Natural killer cell (primary cell): ENCODE results near the gene CYP39A1. TPM values are rescaled to one million over a fixed set of nuclear protein-coding genes. Genes with fewer than 3 reads are reported as not detected.

ENCODE experiments used
- ATAC-seq, 3 donors: fragments of 150-1000 bp in 2 of 3; fragments of 200-7000 bp in 1 of 3; cut with Tn5 transposase; 1 replicate in 1 of 3; 2 replicates in 2 of 3; pipeline ENCODE4 v1.10.0; 2021; ENCODE audit warnings: mild to moderate bottlenecking in 2 of 3, moderate library complexity in 2 of 3
- DNase-seq, 2 donors: peaks; one replicate each; pipeline versions ENCODE4 v3.0.0 to v3.0.0-alpha.2; 2013 to 2021; ENCODE audit warnings: mixed read lengths in 1 of 2
- H3K27ac ChIP-seq: one replicate; pipeline ENCODE4 v1.5.1; 2013; ENCODE audit warnings: mild to moderate bottlenecking, low read length
- H3K27me3 ChIP-seq: one replicate; pipeline ENCODE4 v1.6.1; 2013; ENCODE audit warnings: low read length; ENCODE audit not compliant: control insufficient read depth, insufficient read depth
- H3K36me3 ChIP-seq: one replicate; pipeline ENCODE4 v1.6.1; 2013; ENCODE audit warnings: low read length; ENCODE audit not compliant: control insufficient read depth, insufficient read depth
- H3K4me1 ChIP-seq: one replicate; pipeline ENCODE4 v1.6.1; 2013; ENCODE audit warnings: low read length; ENCODE audit not compliant: control insufficient read depth, insufficient read depth
- H3K4me3 ChIP-seq: one replicate; pipeline ENCODE4 v1.5.1; 2013; ENCODE audit warnings: low read length
- H3K9me3 ChIP-seq: one replicate; pipeline ENCODE4 v1.6.1; 2013; ENCODE audit warnings: low read length; ENCODE audit not compliant: control insufficient read depth, insufficient read depth
- H3K27ac Mint-ChIP-seq, 2 donors: one replicate each; pipeline ENCODE4 v1.8.0; 2022; ENCODE audit warnings: mild to moderate bottlenecking in 2 of 2, mixed read lengths in 2 of 2, moderate library complexity in 1 of 2
- H3K27me3 Mint-ChIP-seq, 2 donors: one replicate each; pipeline ENCODE4 v1.8.0; 2022; ENCODE audit warnings: low read depth in 2 of 2, mixed read lengths in 2 of 2
- H3K36me3 Mint-ChIP-seq: one replicate; pipeline ENCODE4 v1.8.0; 2022; ENCODE audit warnings: mixed read lengths
- H3K4me1 Mint-ChIP-seq, 2 donors: one replicate each; pipeline ENCODE4 v1.8.0; 2022; ENCODE audit warnings: mixed read lengths in 2 of 2
- H3K4me3 Mint-ChIP-seq: one replicate; pipeline ENCODE4 v1.8.0; 2022; ENCODE audit warnings: mild to moderate bottlenecking, moderate library complexity, mixed read lengths
- H3K9me3 Mint-ChIP-seq, 2 donors: one replicate each; pipeline ENCODE4 v1.8.0; 2022; ENCODE audit warnings: mixed read lengths in 2 of 2
- CTCF ChIP-seq: fragments of 200-600 bp; IDR thresholded peaks from one replicate; pipeline ENCODE4 v1.8.0; 2022; ENCODE audit warnings: antibody characterized with exemption
- WGBS: methylation state at CpG from one replicate; pipeline ENCODE4 v1.1.7; 2013; ENCODE audit warnings: missing lambda C conversion rate; ENCODE audit not compliant: insufficient coverage; 5-methylcytosine and 5-hydroxymethylcytosine counted together
- intact Hi-C: fragments of 100-400 bp; cut with micrococcal nuclease; formaldehyde crosslinking; loops from one replicate; pipeline ENCODE4 v1.14.2; 2022
- total RNA-seq, 4 donors: library from RNA; stranded (reverse); fragments of 120-200 nt in 1 of 4; gene quantifications; one replicate each; pipeline versions ENCODE4 v1.2.3 to v1.2.4, GENCODE V29; 2013 to 2022

The CYP39A1 gene
- total RNA-seq, 3 donors from 2014 or later (not counting 1 experiment from before 2014, with no cell fraction given): not detected

GRCh38 chr6:46677314-46677654 lies 24.7 kb upstream of the CYP39A1 start:
- no peak overlapping the region for H3K27ac ChIP-seq
- no peak overlapping the region for H3K4me3 ChIP-seq
- WGBS: 92% methylated on average over 2 of the region's 4 CpGs
- Mint-ChIP-seq H3K4me1 (no peaks in the 10 kb centered on the region), H3K36me3 (no peaks in the 10 kb centered on the region), H3K9me3 (no peaks in the 10 kb centered on the region), H3K27me3 (peaks cover 5 to 24% of the 10 kb centered on the region in 2 donors), H3K27ac (no peak overlapping the region), H3K4me3 (no peak overlapping the region)
- no peak for TF ChIP-seq CTCF
- intact Hi-C loops: no loop called here
- H3K27me3 ChIP-seq: no peaks in the 10 kb centered on the region
- no peak for DNase-seq
- no peaks in the 10 kb centered on the region for H3K36me3 ChIP-seq
- no peak for ATAC-seq
- no peaks in the 10 kb centered on the region for H3K9me3 ChIP-seq
- H3K4me1 ChIP-seq: no peaks in the 10 kb centered on the region

GRCh38 chr6:46676604-46677313 lies 24.1 kb upstream of the CYP39A1 start:
- no peak for ATAC-seq
- no peak overlapping the region for H3K4me3 Mint-ChIP-seq
- H3K9me3 ChIP-seq: no peaks in the 10 kb centered on the region
- TF ChIP-seq CTCF: no peak
- H3K4me3 ChIP-seq: no peak overlapping the region
- intact Hi-C loops: no loop called here
- no peaks in the 10 kb centered on the region for H3K4me1 Mint-ChIP-seq
- no peaks in the 10 kb centered on the region for H3K4me1 ChIP-seq
- H3K27ac Mint-ChIP-seq: no peak overlapping the region
- WGBS: 94% methylated on average over 5 of the region's 6 CpGs
- H3K27ac ChIP-seq: no peak overlapping the region
- peaks cover 5 to 24% of the 10 kb centered on the region in 2 donors for H3K27me3 Mint-ChIP-seq
- H3K27me3 ChIP-seq: no peaks in the 10 kb centered on the region
- no peaks in the 10 kb centered on the region for H3K9me3 Mint-ChIP-seq
- no peaks in the 10 kb centered on the region for H3K36me3 ChIP-seq
- no peaks in the 10 kb centered on the region for H3K36me3 Mint-ChIP-seq
- DNase-seq: no peak

- Histone ChIP-seq H3K4me1 (no peaks in the 10 kb centered on the region), H3K36me3 (no peaks in the 10 kb centered on the region), H3K27me3 (no peaks in the 10 kb centered on the region), H3K27ac (no peak overlapping the region), H3K4me3 (no peak overlapping the region), H3K9me3 (no peaks in the 10 kb centered on the region)
- no peaks in the 10 kb centered on the region for H3K4me1 Mint-ChIP-seq
- no peak overlapping the region for H3K4me3 Mint-ChIP-seq
- ATAC-seq (no peak), DNase-seq (no peak)
- H3K36me3 Mint-ChIP-seq: no peaks in the 10 kb centered on the region
- TF ChIP-seq CTCF: no peak
- H3K27ac Mint-ChIP-seq: no peak overlapping the region
- peaks cover 0 to 12% of the 10 kb centered on the region in 2 donors for H3K27me3 Mint-ChIP-seq
- H3K9me3 Mint-ChIP-seq: no peaks in the 10 kb centered on the region
- intact Hi-C loops: no loop called here
- WGBS: 79% methylated on average over 1 of the region's 1 CpG
These were observed 21.8 kb upstream of the CYP39A1 start for GRCh38 chr6:46674410-46674809.

GRCh38 chr6:46667377-46667776 lies 14.8 kb upstream of the CYP39A1 start:
- H3K9me3 Mint-ChIP-seq: no peaks in the 10 kb centered on the region
- no peak overlapping the region for H3K4me3 Mint-ChIP-seq
- no peak for ATAC-seq

More at GRCh38 chr6:46667377-46667776, 14.8 kb upstream of the CYP39A1 start:
- Mint-ChIP-seq H3K36me3 (no peaks in the 10 kb centered on the region), H3K27me3 (no peaks in the 10 kb centered on the region), H3K27ac (no peak overlapping the region), H3K4me1 (no peaks in the 10 kb centered on the region)
- Histone ChIP-seq H3K27me3 (no peaks in the 10 kb centered on the region), H3K4me1 (no peaks in the 10 kb centered on the region), H3K4me3 (no peak overlapping the region), H3K36me3 (no peaks in the 10 kb centered on the region), H3K27ac (no peak overlapping the region), H3K9me3 (no peaks in the 10 kb centered on the region)
- intact Hi-C loops: no loop called here
- no peak for TF ChIP-seq CTCF
- WGBS: 91% methylated on average over 2 of the region's 2 CpGs
- DNase-seq: no peak
